Peyer's patch (tissue), 4 donors: Measurements from ENCODE around the gene AHDC1. TPM values are rescaled to one million over a fixed set of nuclear protein-coding genes. Genes with fewer than 3 reads are reported as not detected.
A peak's percentile ranks its signal among the peaks of the same experiment; 100 is the strongest.

Experiments used
- DNase-seq, 3 donors: peaks; one replicate each; pipeline ENCODE4 v3.0.0-alpha.2; 2017 to 2019
- H3K27ac ChIP-seq, 4 donors: fragments of 200-600 bp; sonication (generic); one replicate each; pipeline ENCODE4 v1.5.1; 2016 to 2019
- H3K27me3 ChIP-seq, 2 donors: fragments of 200-600 bp; sonication (generic); one replicate each; pipeline ENCODE4 v1.5.1; 2019
- H3K36me3 ChIP-seq, 3 donors: fragments of 200-600 bp; sonication (generic); one replicate each; pipeline ENCODE4 v1.5.1; 2016 to 2019
- H3K4me1 ChIP-seq, 4 donors: fragments of 200-600 bp; sonication (generic); one replicate each; pipeline ENCODE4 v1.5.1; 2016 to 2019
- H3K4me3 ChIP-seq, 4 donors: fragments of 200-600 bp; sonication (generic); 1 replicate in 3 of 4; 2 replicates in 1 of 4; pipeline ENCODE4 v1.5.1; 2016 to 2019; ENCODE audit warnings: mild to moderate bottlenecking in 1 of 4
- H3K9me3 ChIP-seq, 4 donors: fragments of 200-600 bp; sonication (generic); one replicate each; pipeline ENCODE4 v1.5.1; 2016 to 2019; ENCODE audit warnings: mild to moderate bottlenecking in 1 of 4
- POLR2A ChIP-seq, 2 donors: fragments of 450-650 bp; IDR thresholded peaks; one replicate each; pipeline ENCODE4 v1.5.1; 2017; ENCODE audit warnings: antibody characterized with exemption in 2 of 2, mild to moderate bottlenecking in 2 of 2, moderate library complexity in 2 of 2
- total RNA-seq, 4 donors: library from RNA; depleted of rRNA; stranded (reverse); fragments of >200 nt; gene quantifications; one replicate each; pipeline ENCODE4 v1.1.0, GENCODE V29; 2016
- TF ChIP-seq, protein P1 (sequence below), 6 experiments: fragments of 450-650 bp in 4 of 6; fragments of 200-600 bp in 2 of 6; sonication (generic) in 1 of 6; IDR thresholded peaks; one replicate each; pipeline ENCODE4 v1.5.1; 2017 to 2019; ENCODE audit warnings: antibody characterized with exemption in 6 of 6, mild to moderate bottlenecking in 3 of 6, moderate library complexity in 1 of 6

AHDC1 gene
- total RNA-seq, 4 donors from 2014 or later, result 7.0 to 21.5 (median 12.0) TPM

DNA sequence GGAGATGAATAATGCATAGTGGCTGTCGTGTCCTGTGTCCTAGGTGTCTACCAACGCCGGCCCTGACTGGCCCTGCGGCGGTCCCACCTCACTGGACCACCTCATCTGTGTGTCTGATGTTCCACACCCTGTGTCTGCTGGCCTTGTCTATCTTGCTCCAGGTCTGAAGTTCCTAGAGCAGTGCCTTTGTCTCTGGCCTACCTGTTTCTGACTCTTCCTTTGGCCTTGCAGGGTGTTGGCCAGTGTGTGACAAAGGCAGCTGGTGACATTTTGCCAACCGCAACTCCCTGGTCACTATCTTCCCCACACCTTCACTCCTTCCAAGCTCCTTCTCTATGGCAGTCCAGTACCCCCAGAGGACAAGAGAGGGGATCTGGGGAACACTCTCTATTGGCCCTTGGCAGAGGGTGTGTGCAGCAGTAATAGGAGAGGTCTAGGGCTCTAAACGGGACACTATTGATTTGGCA lies 1.4 kb upstream of the AHDC1 start:
- Histone ChIP-seq H3K27me3 (no peaks in the 10 kb centered on the region), H3K4me1 (peaks cover 5 to 32% (median 24%) of the 10 kb centered on the region in 4 donors), H3K27ac (no peak overlapping the region), H3K36me3 (no peaks in the 10 kb centered on the region), H3K4me3 (no peak overlapping the region), H3K9me3 (no peaks in the 10 kb centered on the region)
- no peak for DNase-seq
- TF ChIP-seq, protein P1, sequence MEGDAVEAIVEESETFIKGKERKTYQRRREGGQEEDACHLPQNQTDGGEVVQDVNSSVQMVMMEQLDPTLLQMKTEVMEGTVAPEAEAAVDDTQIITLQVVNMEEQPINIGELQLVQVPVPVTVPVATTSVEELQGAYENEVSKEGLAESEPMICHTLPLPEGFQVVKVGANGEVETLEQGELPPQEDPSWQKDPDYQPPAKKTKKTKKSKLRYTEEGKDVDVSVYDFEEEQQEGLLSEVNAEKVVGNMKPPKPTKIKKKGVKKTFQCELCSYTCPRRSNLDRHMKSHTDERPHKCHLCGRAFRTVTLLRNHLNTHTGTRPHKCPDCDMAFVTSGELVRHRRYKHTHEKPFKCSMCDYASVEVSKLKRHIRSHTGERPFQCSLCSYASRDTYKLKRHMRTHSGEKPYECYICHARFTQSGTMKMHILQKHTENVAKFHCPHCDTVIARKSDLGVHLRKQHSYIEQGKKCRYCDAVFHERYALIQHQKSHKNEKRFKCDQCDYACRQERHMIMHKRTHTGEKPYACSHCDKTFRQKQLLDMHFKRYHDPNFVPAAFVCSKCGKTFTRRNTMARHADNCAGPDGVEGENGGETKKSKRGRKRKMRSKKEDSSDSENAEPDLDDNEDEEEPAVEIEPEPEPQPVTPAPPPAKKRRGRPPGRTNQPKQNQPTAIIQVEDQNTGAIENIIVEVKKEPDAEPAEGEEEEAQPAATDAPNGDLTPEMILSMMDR (IDR thresholded peaks at IDR 0.05), result no peak
- no peak for TF ChIP-seq POLR2A (IDR thresholded peaks at IDR 0.05)

DNA sequence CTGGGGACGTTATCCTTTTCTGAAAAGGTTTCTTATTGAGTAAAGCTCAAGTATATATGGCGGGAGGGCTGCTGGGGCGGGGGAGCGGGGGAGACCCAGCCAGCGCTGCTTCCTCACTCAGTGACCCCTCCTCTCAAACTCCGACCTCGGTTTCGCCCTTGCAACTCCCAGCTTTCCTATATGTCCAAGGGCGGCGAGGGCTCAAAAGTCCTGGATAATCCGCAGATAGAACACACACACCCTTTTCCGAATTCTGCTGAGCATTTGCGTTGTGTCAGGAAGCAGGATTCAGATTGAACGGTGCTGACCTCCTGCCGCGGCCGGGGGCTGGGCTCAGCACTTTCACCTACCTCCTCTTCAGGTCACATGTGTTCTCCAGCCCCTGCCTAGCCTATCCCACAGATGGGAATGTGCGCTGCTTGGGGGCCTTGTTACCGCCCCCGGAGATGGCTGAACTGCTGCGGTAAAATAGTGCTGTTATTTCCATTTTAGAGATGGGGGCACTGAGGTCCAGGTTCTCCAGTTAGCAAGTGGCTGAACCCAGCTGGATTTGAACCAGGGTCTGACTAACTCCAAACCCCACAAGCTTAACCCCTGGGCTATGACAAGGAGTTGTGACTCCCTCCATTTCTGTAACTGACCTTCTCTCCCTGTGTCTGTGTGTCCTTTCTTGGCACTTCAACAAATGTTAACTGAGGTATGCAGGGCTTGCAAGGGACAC lies 795 bp upstream of the AHDC1 start:
- H3K27ac ChIP-seq, result no peak overlapping the region
- DNase-seq, result no peak
- peak overlapping the region in 3 of 4 donors; percentile 86 to 89 (median 86) for H3K4me3 ChIP-seq
- no peaks in the 10 kb centered on the region for H3K27me3 ChIP-seq
- H3K4me1 ChIP-seq, result peaks cover 5 to 37% (median 20%) of the 10 kb centered on the region in 4 donors
- TF ChIP-seq, protein P1 (IDR thresholded peaks at IDR 0.05), result no peak
- TF ChIP-seq POLR2A (IDR thresholded peaks at IDR 0.05), result no peak
- H3K9me3 ChIP-seq, result no peaks in the 10 kb centered on the region
- no peaks in the 10 kb centered on the region for H3K36me3 ChIP-seq

DNA sequence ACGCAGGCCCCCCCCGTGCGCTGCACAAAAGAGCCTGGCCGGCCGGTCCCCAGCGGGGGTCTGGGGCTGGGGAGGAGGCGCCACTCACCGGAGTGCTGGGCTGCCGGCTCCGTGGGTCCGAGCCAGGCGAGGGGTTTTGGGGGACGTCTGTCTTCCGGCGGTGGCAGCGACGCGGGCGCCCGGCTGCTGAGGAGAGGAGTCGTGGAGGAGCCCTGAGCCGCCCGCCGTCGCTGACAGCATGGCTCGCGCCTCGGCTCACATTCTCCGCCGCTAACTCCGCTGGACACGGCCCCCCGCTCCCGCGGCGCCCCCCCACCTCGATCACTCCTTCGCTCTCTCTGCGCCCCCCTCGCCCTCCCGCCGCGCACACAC lies 649 bp downstream of the AHDC1 start:
- TF ChIP-seq, protein P1 (IDR thresholded peaks at IDR 0.05), result no peak
- no peak for TF ChIP-seq POLR2A (IDR thresholded peaks at IDR 0.05)
- H3K4me1 ChIP-seq, result peaks cover 6 to 51% (median 19%) of the 10 kb centered on the region in 4 donors
- peak overlapping the region; percentile 86 to 92 (median 88) for H3K4me3 ChIP-seq
- H3K36me3 ChIP-seq, result no peaks in the 10 kb centered on the region
- no peaks in the 10 kb centered on the region for H3K9me3 ChIP-seq
- peak; percentile 27 to 67 (median 65) for DNase-seq
- H3K27me3 ChIP-seq, result no peaks in the 10 kb centered on the region
- peak overlapping the region; percentile 76 to 96 (median 88) for H3K27ac ChIP-seq

DNA sequence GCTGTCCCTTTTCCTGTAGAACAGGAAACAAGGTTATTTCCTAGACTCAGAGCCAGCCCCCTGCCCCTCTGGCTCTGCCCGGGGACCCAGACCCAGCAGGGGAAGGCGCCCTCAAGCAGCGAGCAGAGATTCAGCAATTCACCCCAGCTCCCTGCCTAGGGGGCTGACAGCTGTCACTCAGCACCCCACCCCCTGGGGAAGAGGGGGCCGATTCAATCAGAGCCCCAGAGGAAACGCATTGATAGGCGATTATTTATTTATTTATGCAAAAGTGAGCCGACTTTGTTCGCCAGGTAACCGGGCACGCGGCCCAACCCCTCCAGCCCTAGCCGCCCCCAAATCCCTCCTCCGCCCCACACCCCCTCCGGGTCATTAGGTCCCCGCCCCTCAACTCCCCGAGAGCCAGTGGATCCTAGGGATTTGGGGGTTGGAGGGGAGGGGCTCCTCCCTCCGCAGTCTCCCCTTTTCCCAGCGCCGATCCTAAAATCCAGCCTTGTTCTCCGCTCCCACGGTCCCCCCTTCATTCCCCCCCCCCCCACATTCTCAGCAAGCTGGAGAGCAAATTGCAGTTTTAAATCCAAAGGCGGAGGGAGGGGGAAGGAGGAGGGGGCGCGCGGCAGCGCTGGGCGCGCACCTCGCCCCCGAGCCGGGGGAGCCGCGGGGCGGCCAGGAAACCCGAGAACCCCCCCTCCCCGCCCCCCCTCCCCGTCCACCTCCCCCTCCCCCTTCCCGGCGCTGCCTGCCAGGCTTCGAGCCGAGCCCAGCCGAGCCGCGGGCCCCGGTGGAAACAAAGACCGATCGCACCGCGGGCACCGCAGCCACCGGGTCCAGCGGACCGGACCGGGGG lies 1.3 kb downstream of the AHDC1 start:
- H3K4me3 ChIP-seq, result peak overlapping the region; percentile 86 to 92 (median 88)
- peak; percentile 65 to 82 (median 76) for DNase-seq
- H3K9me3 ChIP-seq, result no peaks in the 10 kb centered on the region
- no peaks in the 10 kb centered on the region for H3K36me3 ChIP-seq
- H3K27ac ChIP-seq, result peak overlapping the region; percentile 76 to 96 (median 88)
- TF ChIP-seq POLR2A (IDR thresholded peaks at IDR 0.05), result no peak
- TF ChIP-seq, protein P1 (IDR thresholded peaks at IDR 0.05), result no peak
- peaks cover 6 to 57% (median 19%) of the 10 kb centered on the region in 4 donors for H3K4me1 ChIP-seq
- H3K27me3 ChIP-seq, result no peaks in the 10 kb centered on the region

DNA sequence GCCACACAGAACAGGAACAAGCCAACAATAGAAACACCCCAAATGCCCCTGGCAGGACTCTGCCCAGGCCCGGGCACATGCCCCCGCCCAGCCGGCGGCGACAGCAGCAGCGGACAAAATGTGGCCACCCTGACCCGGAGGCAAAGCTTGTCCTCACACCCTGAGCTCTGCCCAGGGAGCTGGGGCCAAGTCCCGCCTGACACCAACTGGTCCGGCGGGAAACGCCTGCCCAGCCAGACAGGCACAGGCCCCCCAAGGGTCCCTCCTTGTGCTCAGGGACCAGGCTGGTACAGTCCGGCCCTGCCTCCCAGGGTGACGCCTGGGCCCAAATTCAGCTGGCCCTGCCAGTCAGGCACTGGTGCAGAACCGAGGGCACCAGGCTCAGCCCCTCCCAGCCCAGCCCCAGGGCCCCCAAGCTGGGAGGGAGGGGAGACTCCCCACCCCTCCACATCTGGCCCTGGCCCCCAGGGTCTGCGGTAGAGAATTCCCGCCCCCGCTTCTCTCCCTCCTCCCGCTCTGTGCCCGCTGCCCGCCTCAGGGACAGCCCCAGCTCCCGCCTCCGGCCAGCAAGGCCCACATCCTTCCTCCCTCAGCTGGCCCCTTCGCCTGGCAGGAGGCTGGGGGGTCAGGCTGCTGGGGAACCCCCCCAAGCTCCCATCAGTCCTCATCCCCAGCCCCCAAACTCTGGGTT lies 2.0 kb downstream of the AHDC1 start:
- no peaks in the 10 kb centered on the region for H3K27me3 ChIP-seq
- TF ChIP-seq, protein P1 (IDR thresholded peaks at IDR 0.05), result no peak
- TF ChIP-seq POLR2A (IDR thresholded peaks at IDR 0.05), result no peak
- no peaks in the 10 kb centered on the region for H3K36me3 ChIP-seq
- peak overlapping the region; percentile 76 to 96 (median 88) for H3K27ac ChIP-seq
- no peaks in the 10 kb centered on the region for H3K9me3 ChIP-seq
- H3K4me1 ChIP-seq, result peaks cover 6 to 61% (median 19%) of the 10 kb centered on the region in 4 donors
- DNase-seq, result peak in 1 of 3 donors; percentile 26
- peak overlapping the region; percentile 86 to 92 (median 88) for H3K4me3 ChIP-seq
